ENCODE results near the gene NKD1.

NKD1 gene

DNA sequence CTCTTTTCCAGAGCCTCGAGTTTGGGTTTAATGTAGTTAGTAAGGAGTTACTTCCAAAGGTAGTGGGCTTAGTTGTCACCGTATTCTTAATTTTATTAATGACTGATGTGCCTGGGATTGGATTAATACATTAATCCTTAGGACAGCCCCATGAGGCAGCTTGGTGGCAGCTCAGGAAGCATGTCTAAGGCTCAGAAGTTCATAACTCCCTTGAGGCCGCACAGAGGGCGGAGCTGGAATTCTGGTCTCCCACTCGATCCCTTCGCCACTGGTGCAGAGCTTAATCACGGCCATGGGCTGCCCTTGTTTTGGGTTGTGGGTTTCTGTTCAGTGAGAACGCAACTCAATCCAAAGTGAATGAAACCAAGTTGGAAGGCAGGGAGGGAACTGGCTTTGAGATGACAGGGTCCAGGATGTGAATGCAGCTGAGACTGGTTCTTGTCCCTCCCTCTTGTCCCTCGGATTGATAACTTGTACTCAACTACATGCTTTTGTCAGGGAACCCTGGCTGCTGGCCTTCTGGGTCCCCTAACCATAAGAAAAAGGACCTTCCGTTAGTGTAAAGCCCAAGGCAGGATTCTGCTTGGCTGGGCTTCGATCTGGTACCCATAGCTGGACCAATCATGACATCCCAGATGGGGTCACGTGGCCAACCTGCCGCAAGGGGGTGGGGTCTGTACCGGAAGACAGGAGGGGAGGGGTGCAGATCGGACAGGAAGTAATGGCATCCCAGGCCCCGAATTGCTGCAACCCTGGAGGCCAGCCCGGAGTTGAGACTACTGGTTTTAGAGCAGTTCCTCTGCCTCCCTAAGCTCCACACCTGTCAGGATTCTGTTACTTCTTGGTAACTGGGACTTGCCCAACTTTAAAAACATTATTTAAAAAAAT is 87.6 kb downstream of the NKD1 start:
- Histone ChIP-seq H3K36me3 (ENCODE audit: control insufficient read depth in 1 of 2, insufficient read depth in 2 of 2, low read depth in 1 of 2, low read length in 2 of 2) (peaks cover 0 to 2% of the 10 kb centered on the region in 2 experiments), H3K4me2 (ENCODE audit: low read length, poor library complexity, severe bottlenecking) (no peak overlapping the region), H2BK5ac (ENCODE audit: low read depth, low read length, poor library complexity, severe bottlenecking) (no peak overlapping the region), H3K23ac (ENCODE audit: low read length in 2 of 2) (no peak overlapping the region), H3K4me3 (ENCODE audit: insufficient read depth in 1 of 2, low read depth in 1 of 2, low read length in 2 of 2) (no peak overlapping the region), H3K9me3 (ENCODE audit: control insufficient read depth, low read length) (no peaks in the 10 kb centered on the region), H3K79me1 (replicated peaks; ENCODE audit: low read length, poor library complexity, severe bottlenecking) (no peaks in the 10 kb centered on the region), H3K4me1 (ENCODE audit: control insufficient read depth, insufficient read depth, low read depth, low read length) (no peaks in the 10 kb centered on the region), H3K27ac (ENCODE audit: low read length, poor library complexity, severe bottlenecking) (no peak overlapping the region), H4K91ac (ENCODE audit: low read length) (no peak overlapping the region), H2BK120ac (ENCODE audit: low read depth, low read length) (no peak overlapping the region), H2BK15ac (ENCODE audit: low read depth, poor library complexity, severe bottlenecking) (no peak overlapping the region), H3K4ac (ENCODE audit: low read depth in 1 of 2, low read length in 2 of 2) (no peak overlapping the region), H2AK5ac (ENCODE audit: low read length, severe bottlenecking) (no peak overlapping the region), H3K27me3 (ENCODE audit: control insufficient read depth in 1 of 2, insufficient read depth in 1 of 2, low read length in 2 of 2) (peaks cover 16 to 36% of the 10 kb centered on the region in 2 experiments), H2AFZ (ENCODE audit: low read depth, low read length) (no peak overlapping the region), H3K14ac (ENCODE audit: low read length in 2 of 2) (no peak overlapping the region), H2BK12ac (ENCODE audit: low read length in 2 of 2) (no peak overlapping the region), H4K8ac (ENCODE audit: low read length) (no peak overlapping the region), H3K9ac (ENCODE audit: low read length) (no peak overlapping the region), H3K18ac (ENCODE audit: low read depth in 1 of 2, low read length in 2 of 2) (no peak overlapping the region)
- no peak for DNase-seq
- WGBS: 86% methylated on average over 15 of the region's 17 CpGs

- Histone ChIP-seq H3K14ac (ENCODE audit: low read length in 2 of 2) (no peak overlapping the region), H3K4ac (ENCODE audit: low read depth in 1 of 2, low read length in 2 of 2) (no peak overlapping the region), H3K18ac (ENCODE audit: low read depth in 1 of 2, low read length in 2 of 2) (no peak overlapping the region), H2BK15ac (ENCODE audit: low read depth, poor library complexity, severe bottlenecking) (no peak overlapping the region), H3K9me3 (ENCODE audit: control insufficient read depth, low read length) (no peaks in the 10 kb centered on the region), H3K4me3 (ENCODE audit: insufficient read depth in 1 of 2, low read depth in 1 of 2, low read length in 2 of 2) (no peak overlapping the region), H2BK120ac (ENCODE audit: low read depth, low read length) (no peak overlapping the region), H2BK12ac (ENCODE audit: low read length in 2 of 2) (no peak overlapping the region), H2AK5ac (ENCODE audit: low read length, severe bottlenecking) (no peak overlapping the region), H3K27me3 (ENCODE audit: control insufficient read depth in 1 of 2, insufficient read depth in 1 of 2, low read length in 2 of 2) (peaks cover 17 to 31% of the 10 kb centered on the region in 2 experiments), H3K9ac (ENCODE audit: low read length) (no peak overlapping the region), H4K91ac (ENCODE audit: low read length) (no peak overlapping the region), H3K27ac (ENCODE audit: low read length, poor library complexity, severe bottlenecking) (no peak overlapping the region), H3K4me1 (ENCODE audit: control insufficient read depth, insufficient read depth, low read depth, low read length) (no peaks in the 10 kb centered on the region), H2BK5ac (ENCODE audit: low read depth, low read length, poor library complexity, severe bottlenecking) (no peak overlapping the region), H3K23ac (ENCODE audit: low read length in 2 of 2) (no peak overlapping the region), H3K79me1 (replicated peaks; ENCODE audit: low read length, poor library complexity, severe bottlenecking) (no peaks in the 10 kb centered on the region), H4K8ac (ENCODE audit: low read length) (no peak overlapping the region), H2AFZ (ENCODE audit: low read depth, low read length) (no peak overlapping the region), H3K36me3 (ENCODE audit: control insufficient read depth in 1 of 2, insufficient read depth in 2 of 2, low read depth in 1 of 2, low read length in 2 of 2) (peaks cover 0 to 2% of the 10 kb centered on the region in 2 experiments), H3K4me2 (ENCODE audit: low read length, poor library complexity, severe bottlenecking) (no peak overlapping the region)
- no peak for DNase-seq
- WGBS: 88% methylated on average over 10 of the region's 10 CpGs
Observed at GRCh38 chr16:50636753-50637374, 88.7 kb downstream of the NKD1 start.

- H2BK12ac ChIP-seq (ENCODE audit: low read length in 2 of 2): no peak overlapping the region
- no peak overlapping the region for H2AK5ac ChIP-seq (ENCODE audit: low read length, severe bottlenecking)
- no peak overlapping the region for H4K91ac ChIP-seq (ENCODE audit: low read length)
- no peak overlapping the region for H3K27ac ChIP-seq (ENCODE audit: low read length, poor library complexity, severe bottlenecking)
- H4K8ac ChIP-seq (ENCODE audit: low read length): no peak overlapping the region
- no peak overlapping the region for H3K9ac ChIP-seq (ENCODE audit: low read length)
- no peaks in the 10 kb centered on the region for H3K4me1 ChIP-seq (ENCODE audit: control insufficient read depth, insufficient read depth, low read depth, low read length)
- peaks cover 0 to 2% of the 10 kb centered on the region in 2 experiments for H3K36me3 ChIP-seq (ENCODE audit: control insufficient read depth in 1 of 2, insufficient read depth in 2 of 2, low read depth in 1 of 2, low read length in 2 of 2)
- no peak overlapping the region for H3K18ac ChIP-seq (ENCODE audit: low read depth in 1 of 2, low read length in 2 of 2)
- no peak overlapping the region for H2BK120ac ChIP-seq (ENCODE audit: low read depth, low read length)
- no peak for DNase-seq
- H3K4me2 ChIP-seq (ENCODE audit: low read length, poor library complexity, severe bottlenecking): no peak overlapping the region
- no peaks in the 10 kb centered on the region for H3K79me1 ChIP-seq (replicated peaks; ENCODE audit: low read length, poor library complexity, severe bottlenecking)
- H2BK15ac ChIP-seq (ENCODE audit: low read depth, poor library complexity, severe bottlenecking): no peak overlapping the region
- 74% methylated on average over 13 of the region's 13 CpGs for WGBS
- no peak overlapping the region for H3K4ac ChIP-seq (ENCODE audit: low read depth in 1 of 2, low read length in 2 of 2)
- H3K23ac ChIP-seq (ENCODE audit: low read length in 2 of 2): no peak overlapping the region
- no peak overlapping the region for H2BK5ac ChIP-seq (ENCODE audit: low read depth, low read length, poor library complexity, severe bottlenecking)
- H3K14ac ChIP-seq (ENCODE audit: low read length in 2 of 2): peak overlapping the region in 1 of 2 experiments; percentile 45
- H3K9me3 ChIP-seq (ENCODE audit: control insufficient read depth, low read length): no peaks in the 10 kb centered on the region
- H3K27me3 ChIP-seq (ENCODE audit: control insufficient read depth in 1 of 2, insufficient read depth in 1 of 2, low read length in 2 of 2): peaks cover 24 to 41% of the 10 kb centered on the region in 2 experiments
- H2AFZ ChIP-seq (ENCODE audit: low read depth, low read length): no peak overlapping the region
- no peak overlapping the region for H3K4me3 ChIP-seq (ENCODE audit: insufficient read depth in 1 of 2, low read depth in 1 of 2, low read length in 2 of 2)
Observed at GRCh38 chr16:50637716-50638602, 89.8 kb downstream of the NKD1 start.

Measured in mesenchymal stem cell (in vitro differentiated cells and primary cell).